Measurements from ENCODE around the gene CEACAM19.
A peak's percentile ranks its signal among the peaks of the same experiment; 100 is the strongest.
"Not testable (repeated sequence)": the region's sequence is repeated elsewhere in the genome, so short reads cannot be mapped to it uniquely, and the experiment has no call there.

Gene CEACAM19

GRCh38 chr19:44671400-44671799, at the start of gene CEACAM19:
Gene CEACAM19, plus strand, starts transcription at chr19:44671482. Its CDS starts 450 bp downstream, at chr19:44671932.
- no peak for DNase-seq (ENCODE audit: low read depth in 2 of 2)

GRCh38 chr19:44623080-44623479, 48.2 kb upstream of the CEACAM19 start:
- no peak for DNase-seq (ENCODE audit: low read depth in 2 of 2)

GRCh38 chr19:44623626-44624025, 47.7 kb upstream of the CEACAM19 start:
- DNase-seq (ENCODE audit: low read depth in 2 of 2): no peak

- DNase-seq (ENCODE audit: low read depth in 2 of 2): no peak
Observed at GRCh38 chr19:44624840-44625354, 46.4 kb upstream of the CEACAM19 start.

- DNase-seq (ENCODE audit: low read depth in 2 of 2): not testable (repeated sequence)
Observed at GRCh38 chr19:44625637-44626036, 45.6 kb upstream of the CEACAM19 start.

GRCh38 chr19:44626048-44626624, 45.1 kb upstream of the CEACAM19 start:
- DNase-seq (ENCODE audit: low read depth in 2 of 2): no peak

- DNase-seq (ENCODE audit: low read depth in 2 of 2): no peak
Observed at GRCh38 chr19:44627631-44628030, 43.7 kb upstream of the CEACAM19 start.

GRCh38 chr19:44628793-44629192, 42.5 kb upstream of the CEACAM19 start:
- DNase-seq (ENCODE audit: low read depth in 2 of 2): no peak

- not testable (repeated sequence) for DNase-seq (ENCODE audit: low read depth in 2 of 2)
Observed at GRCh38 chr19:44631611-44632010, 39.7 kb upstream of the CEACAM19 start.

GRCh38 chr19:44634058-44634457, 37.2 kb upstream of the CEACAM19 start:
- not testable (repeated sequence) for DNase-seq (ENCODE audit: low read depth in 2 of 2)

GRCh38 chr19:44634785-44635184, 36.5 kb upstream of the CEACAM19 start:
- no peak for DNase-seq (ENCODE audit: low read depth in 2 of 2)

- DNase-seq (ENCODE audit: low read depth in 2 of 2): no peak
Observed at GRCh38 chr19:44635581-44636438, 35.5 kb upstream of the CEACAM19 start.

GRCh38 chr19:44636439-44637389, 34.6 kb upstream of the CEACAM19 start:
- no peak for DNase-seq (ENCODE audit: low read depth in 2 of 2)

- DNase-seq (ENCODE audit: low read depth in 2 of 2): no peak
Observed at GRCh38 chr19:44637390-44637764, 33.9 kb upstream of the CEACAM19 start.

GRCh38 chr19:44640518-44640917, 30.8 kb upstream of the CEACAM19 start:
- DNase-seq (ENCODE audit: low read depth in 2 of 2): no peak

- no peak for DNase-seq (ENCODE audit: low read depth in 2 of 2)
Observed at GRCh38 chr19:44641501-44642265, 29.6 kb upstream of the CEACAM19 start.

- DNase-seq (ENCODE audit: low read depth in 2 of 2): no peak
Observed at GRCh38 chr19:44642377-44642776, 28.9 kb upstream of the CEACAM19 start.

GRCh38 chr19:44643605-44644401, 27.5 kb upstream of the CEACAM19 start, which contains the start of gene PVR:
Gene PVR, plus strand, starts transcription at chr19:44643910. Its CDS starts 187 bp downstream, at chr19:44644097.
- DNase-seq (ENCODE audit: low read depth in 2 of 2): peak; percentile 39 to 46

GRCh38 chr19:44644402-44645016, 26.8 kb upstream of the CEACAM19 start:
- DNase-seq (ENCODE audit: low read depth in 2 of 2): no peak
